ENCODE data around the gene C7orf25.

- TF ChIP-seq CTCF (conservative IDR thresholded peaks at IDR 0.05; ENCODE audit: low read depth, low read length), result no peak
- no peak for TF ChIP-seq EZH2phosphoT487 (IDR thresholded peaks at IDR 0.05; ENCODE audit: borderline replicate concordance, low read length)
- no peak for TF ChIP-seq EZH2 (IDR thresholded peaks at IDR 0.05; ENCODE audit: low read length, unreplicated experiment)
These were observed 33.6 kb downstream of the C7orf25 start for GRCh38 chr7:42878303-42878702.

All from PC-3 (cell line).